GM06990 (cell line): ENCODE results near the gene IL9.

Experiments
- DNase-seq: peaks from one replicate; pipeline ENCODE4 v3.0.0-alpha.2; 2011; ENCODE audit not compliant: insufficient read length; ENCODE audit errors: extremely low read depth
- H3K27me3 ChIP-seq: replicated peaks from 2 replicates; pipeline ENCODE4 v1.6.0; 2011; ENCODE audit warnings: low read length; ENCODE audit not compliant: control insufficient read depth, insufficient read depth
- H3K36me3 ChIP-seq: 2 replicates; pipeline ENCODE4 v1.5.1; 2011; ENCODE audit warnings: low read length; ENCODE audit not compliant: control insufficient read depth, insufficient read depth
- H3K4me3 ChIP-seq: replicated peaks from 2 replicates; pipeline ENCODE4 v1.5.1; 2011; ENCODE audit warnings: low read depth, mild to moderate bottlenecking, control low read depth, low read length
- CTCF ChIP-seq: IDR thresholded peaks from 2 replicates; pipeline ENCODE4 v1.5.1; 2011; ENCODE audit warnings: low read length, control low read depth, mild to moderate bottlenecking, inconsistent platforms; ENCODE audit not compliant: insufficient read depth, poor library complexity, severe bottlenecking

IL9 gene

GRCh38 chr5:135875567-135875966, 20.1 kb downstream of the IL9 start:
- H3K4me3 ChIP-seq = no peak overlapping the region
- no peaks in the 10 kb centered on the region for H3K36me3 ChIP-seq
- TF ChIP-seq CTCF = no peak
- peaks cover 1% of the 10 kb centered on the region; the same call in 1 of the 2 replicates for H3K27me3 ChIP-seq
- DNase-seq = no peak

- Histone ChIP-seq H3K27me3 (no peaks in the 10 kb centered on the region; the same call in 1 of the 2 replicates), H3K36me3 (no peaks in the 10 kb centered on the region), H3K4me3 (no peak overlapping the region)
- TF ChIP-seq CTCF = no peak
- DNase-seq = no peak
These were observed 21.2 kb downstream of the IL9 start for GRCh38 chr5:135874461-135874860.

- TF ChIP-seq CTCF = no peak
- no peak for DNase-seq
These were observed 21.8 kb downstream of the IL9 start for GRCh38 chr5:135873831-135874230.

DNA sequence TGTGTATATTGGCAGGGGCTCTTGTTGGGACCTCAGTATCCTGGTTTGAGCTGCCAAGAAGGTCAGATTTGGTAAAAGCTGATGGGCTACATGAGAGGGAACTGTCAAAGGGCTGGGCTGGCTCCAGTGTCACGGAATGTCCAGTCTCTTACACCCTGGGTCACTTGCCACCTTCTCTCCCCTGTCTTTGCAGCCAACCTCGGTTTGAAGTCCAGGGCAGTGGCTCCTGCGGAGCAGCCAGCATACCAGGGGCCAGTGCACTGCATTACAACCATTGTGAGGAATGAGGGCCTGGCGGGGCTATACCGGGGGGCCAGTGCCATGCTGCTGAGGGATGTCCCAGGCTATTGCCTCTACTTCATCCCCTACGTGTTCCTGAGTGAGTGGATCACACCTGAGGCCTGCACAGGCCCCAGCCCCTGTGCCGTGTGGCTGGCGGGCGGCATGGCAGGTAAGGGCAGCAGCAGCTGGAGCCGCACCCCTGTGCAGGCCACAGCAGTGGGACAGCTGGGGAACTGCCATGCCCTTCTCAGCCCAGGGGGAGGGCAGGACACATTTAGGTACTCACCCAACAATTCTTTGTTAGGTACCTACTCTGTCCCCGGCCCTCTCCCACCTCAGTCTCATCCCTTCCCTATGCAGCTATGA, 24.2 kb downstream of the IL9 start:
- Histone ChIP-seq H3K27me3 (no peaks in the 10 kb centered on the region), H3K4me3 (no peak overlapping the region), H3K36me3 (no peaks in the 10 kb centered on the region)
- DNase-seq = no peak
- no peak for TF ChIP-seq CTCF

More at GRCh38 chr5:135873831-135874230, 21.8 kb downstream of the IL9 start:
- H3K27me3 ChIP-seq = no peaks in the 10 kb centered on the region; the same call in 1 of the 2 replicates
- H3K36me3 ChIP-seq = no peaks in the 10 kb centered on the region
- H3K4me3 ChIP-seq = no peak overlapping the region

GRCh38 chr5:135869935-135870334, 25.7 kb downstream of the IL9 start:
- H3K27me3 ChIP-seq = no peaks in the 10 kb centered on the region
- no peaks in the 10 kb centered on the region for H3K36me3 ChIP-seq
- no peak for TF ChIP-seq CTCF
- H3K4me3 ChIP-seq = no peak overlapping the region
- no peak for DNase-seq

DNA sequence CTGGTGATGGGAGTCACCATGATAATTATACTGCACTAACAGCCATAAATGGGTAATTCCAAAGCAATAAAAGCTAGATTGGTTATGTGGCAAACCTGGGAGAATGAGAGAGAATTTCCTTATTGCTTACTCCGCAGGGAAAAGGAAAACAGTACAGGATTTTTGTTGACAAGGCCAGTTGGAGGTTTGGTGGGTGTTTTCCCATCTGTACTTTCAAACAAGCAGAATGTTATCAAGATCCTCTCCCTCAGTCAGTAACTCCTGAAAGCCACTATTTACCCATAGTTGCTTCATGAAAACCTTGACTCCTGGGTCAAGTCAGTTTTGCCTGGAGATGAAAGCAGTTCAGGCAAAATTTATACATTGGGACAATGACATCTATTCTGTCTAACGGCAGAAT, 26.4 kb downstream of the IL9 start:
- H3K27me3 ChIP-seq = no peaks in the 10 kb centered on the region

More for the DNA sequence above, 26.4 kb downstream of the IL9 start:
- DNase-seq = no peak
- TF ChIP-seq CTCF = no peak
- Histone ChIP-seq H3K4me3 (no peak overlapping the region), H3K36me3 (no peaks in the 10 kb centered on the region)
